K562 (cell line): ENCODE measurements around the gene SERF2. TPM values are rescaled to one million over a fixed set of nuclear protein-coding genes. Genes with fewer than 3 reads are reported as not detected.

ENCODE experiments used
- CHD4 ChIP-seq: fragments of 200-600 bp; sonication (generic); IDR thresholded peaks from 3 replicates; pipeline ENCODE4 v1.6.1; 2012; ENCODE audit warnings: low read depth, mild to moderate bottlenecking, mixed read lengths, low read length, inconsistent platforms; ENCODE audit not compliant: insufficient read depth, insufficient replicate concordance, poor library complexity, severe bottlenecking
- COPS2 ChIP-seq: fragments of 450-650 bp; conservative IDR thresholded peaks from 2 replicates; pipeline ENCODE4 v1.6.1; 2016; ENCODE audit warnings: mild to moderate bottlenecking, moderate library complexity
- EP400 ChIP-seq: fragments of 450-650 bp; IDR thresholded peaks from 2 replicates; pipeline ENCODE4 v1.6.1; 2017; ENCODE audit warnings: antibody characterized with exemption, mild to moderate bottlenecking, moderate library complexity
- LEF1 ChIP-seq: fragments of 450-650 bp; IDR thresholded peaks from 2 replicates; pipeline ENCODE4 v1.6.1; 2016; ENCODE audit warnings: mild to moderate bottlenecking
- MAFK ChIP-seq: IDR thresholded peaks from 2 replicates; pipeline ENCODE4 v1.6.1; 2011; ENCODE audit warnings: low read length, improper control_type of control experiment
- MCM3 ChIP-seq: fragments of 450-650 bp; IDR thresholded peaks from 2 replicates; pipeline ENCODE4 v1.6.1; 2016
- MEF2D ChIP-seq: conservative IDR thresholded peaks from 2 replicates; pipeline ENCODE4 v1.6.1; 2016; ENCODE audit warnings: low read depth, missing genetic modification characterization, missing compliant biosample characterization
- MTA1 ChIP-seq: fragments of 450-650 bp; IDR thresholded peaks from 2 replicates; pipeline ENCODE4 v1.6.1; 2017; ENCODE audit warnings: borderline replicate concordance
- NCOA1 ChIP-seq: fragments of 450-650 bp; IDR thresholded peaks from 2 replicates; pipeline ENCODE4 v1.6.1; 2016; ENCODE audit warnings: low read depth
- NCOA2 ChIP-seq, 2 experiments: fragments of 450-650 bp; IDR thresholded peaks; 2 replicates each; pipeline ENCODE4 v1.6.1; 2018; ENCODE audit warnings: mild to moderate bottlenecking in 2 of 2, moderate library complexity in 1 of 2; ENCODE audit not compliant: partially characterized antibody in 2 of 2
- NFIC ChIP-seq: fragments of 450-650 bp; IDR thresholded peaks from 2 replicates; pipeline ENCODE4 v1.6.1; 2017; ENCODE audit warnings: mild to moderate bottlenecking, inconsistent platforms
- POLR2AphosphoS5 ChIP-seq: IDR thresholded peaks from 2 replicates; pipeline ENCODE4 v1.6.1; 2011; ENCODE audit warnings: mild to moderate bottlenecking, low read depth, low read length, moderate library complexity; ENCODE audit not compliant: control insufficient read depth, insufficient read depth
- RCOR1 ChIP-seq, 2 experiments: IDR thresholded peaks; 2 replicates each; pipeline ENCODE4 v1.6.1; 2012; ENCODE audit warnings: low read depth in 2 of 2, low read length in 2 of 2, borderline replicate concordance in 1 of 2, improper control_type of control experiment in 1 of 2
- SP1 ChIP-seq: sonication (generic); formaldehyde crosslinking; IDR thresholded peaks from 2 replicates; pipeline ENCODE4 v1.8.1; 2022; ENCODE audit warnings: mild to moderate bottlenecking, missing genetic modification reagents
- SUPT5H ChIP-seq: fragments of 450-650 bp; IDR thresholded peaks from 2 replicates; pipeline ENCODE4 v1.6.1; 2016
- ZMIZ1 ChIP-seq, 2 experiments: fragments of 150-350 bp in 1 of 2; IDR thresholded peaks; 2 replicates each; pipeline ENCODE4 v1.6.1; 2012 to 2016; ENCODE audit warnings: low read depth in 2 of 2, low read length in 2 of 2, mild to moderate bottlenecking in 1 of 2, moderate library complexity in 1 of 2
- ZNF384 ChIP-seq: IDR thresholded peaks from 2 replicates; pipeline ENCODE4 v1.6.1; 2012; ENCODE audit warnings: low read depth, low read length, improper control_type of control experiment
- polyA plus RNA-seq, 8 experiments: library from polyadenylated mRNA; depleted of rRNA in 4 of 8; stranded (reverse) in 5 of 8; unstranded in 3 of 8; fragments of >200 nt; fragmentation: Nextera tagmentation in 2 of 8; fragmentation: Illumina TruSeq in 1 of 8; extraction: Ambion mirVana in 2 of 8; extraction: Trizol in 1 of 8; gene quantifications; 2 replicates each; pipeline versions ENCODE4 v1.2.1 to v1.2.3, GENCODE V29; 2011 to 2014; ENCODE audit warnings: inconsistent platforms in 1 of 8, missing spikeins in 1 of 8
- total RNA-seq, 7 experiments: library from RNA; depleted of rRNA in 6 of 7; stranded (reverse); fragments of >200 nt in 6 of 7; fragmentation: Illumina TruSeq in 2 of 7; extraction: Trizol in 2 of 7; gene quantifications; 2 replicates each; pipeline versions ENCODE4 v1.2.1 to v1.2.3, GENCODE V29; 2011 to 2021; ENCODE audit warnings: low replicate concordance in 1 of 7
- TF ChIP-seq, protein P1 (sequence below): IDR thresholded peaks from 2 replicates; pipeline ENCODE4 v1.6.1; 2012; ENCODE audit warnings: low read depth, low read length, improper control_type of control experiment, borderline replicate concordance
- TF ChIP-seq, protein P2 (sequence below): fragments of 450-650 bp; IDR thresholded peaks from 2 replicates; pipeline ENCODE4 v1.6.1; 2017; ENCODE audit warnings: antibody characterized with exemption, mild to moderate bottlenecking

SERF2 gene
- total and polyA plus RNA-seq, 9 of the 15 experiments (the other 6 are each of a cell fraction or from before 2014, with no cell fraction given) = 497 to 3,360 (median 867) TPM

DNA sequence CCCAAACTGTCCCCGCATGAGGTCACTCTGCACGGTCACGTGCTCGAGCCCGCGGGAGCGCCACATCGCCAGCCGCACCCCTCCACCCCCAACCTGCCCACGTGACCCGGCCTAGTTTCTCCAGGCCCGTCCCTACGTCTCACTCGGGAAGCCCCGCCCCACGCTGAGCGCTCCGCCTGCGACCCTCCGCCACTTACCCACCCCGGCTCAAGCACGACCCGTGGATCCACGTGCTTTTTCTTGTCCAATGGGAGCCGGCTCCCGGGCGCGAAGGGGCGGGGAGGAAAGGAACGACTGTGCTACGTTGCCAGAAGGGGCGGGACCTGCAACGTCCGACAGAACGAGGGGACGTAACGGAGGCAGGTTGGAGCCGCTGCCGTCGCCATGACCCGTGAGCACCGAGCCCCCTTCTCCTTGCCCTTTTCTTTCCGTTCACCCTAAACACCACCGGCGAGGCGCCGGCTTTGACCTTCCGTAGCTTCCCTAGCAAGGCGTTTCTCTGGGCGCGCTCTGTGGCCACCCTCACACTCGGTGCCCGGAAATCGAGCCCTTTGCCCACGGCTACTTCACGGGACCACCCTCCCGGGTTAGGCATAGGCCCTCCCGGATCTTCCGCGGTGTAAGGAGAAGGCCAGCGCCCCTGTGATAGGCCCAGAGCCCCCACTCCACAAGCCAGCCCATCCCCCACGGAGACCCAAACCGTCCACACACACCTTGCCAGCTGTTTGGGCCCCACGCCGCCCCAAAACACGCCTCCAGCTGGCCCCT, at the start of gene SERF2 (continued):
- TF ChIP-seq RCOR1 (IDR thresholded peaks at IDR 0.05; ENCODE audit: borderline replicate concordance in 1 of 2, low read depth in 2 of 2, low read length in 2 of 2) = peak in 1 of 2 experiments; percentile 48; a peak in 1 of 4 replicates
- no peak for TF ChIP-seq ZNF384
- TF ChIP-seq COPS2 = no peak
- TF ChIP-seq, protein P1, sequence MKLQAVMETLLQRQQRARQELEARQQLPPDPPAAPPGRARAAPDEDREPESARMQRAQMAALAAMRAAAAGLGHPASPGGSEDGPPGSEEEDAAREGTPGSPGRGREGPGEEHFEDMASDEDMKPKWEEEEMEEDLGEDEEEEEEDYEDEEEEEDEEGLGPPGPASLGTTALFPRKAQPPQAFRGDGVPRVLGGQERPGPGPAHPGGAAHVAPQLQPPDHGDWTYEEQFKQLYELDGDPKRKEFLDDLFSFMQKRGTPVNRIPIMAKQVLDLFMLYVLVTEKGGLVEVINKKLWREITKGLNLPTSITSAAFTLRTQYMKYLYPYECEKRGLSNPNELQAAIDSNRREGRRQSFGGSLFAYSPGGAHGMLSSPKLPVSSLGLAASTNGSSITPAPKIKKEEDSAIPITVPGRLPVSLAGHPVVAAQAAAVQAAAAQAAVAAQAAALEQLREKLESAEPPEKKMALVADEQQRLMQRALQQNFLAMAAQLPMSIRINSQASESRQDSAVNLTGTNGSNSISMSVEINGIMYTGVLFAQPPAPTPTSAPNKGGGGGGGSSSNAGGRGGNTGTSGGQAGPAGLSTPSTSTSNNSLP = no peak
- TF ChIP-seq MTA1 = no peak; the same call in 1 of the 2 replicates
- peak; percentile 83; the same call in 1 of the 2 replicates for TF ChIP-seq SP1 (CRISPR knock-in tag)
- TF ChIP-seq POLR2AphosphoS5 = peak; percentile 71
- TF ChIP-seq CHD4 = no peak
- TF ChIP-seq ZMIZ1 (IDR thresholded peaks at IDR 0.05; ENCODE audit: low read depth in 2 of 2, low read length in 2 of 2) = no peak
- no peak for TF ChIP-seq MAFK
- TF ChIP-seq MEF2D = no peak; the same call in 1 of the 2 replicates
- TF ChIP-seq SUPT5H = peak; percentile 98
- TF ChIP-seq LEF1 = peak; percentile 68; the same call in 1 of the 2 replicates
- no peak for TF ChIP-seq NCOA2 (IDR thresholded peaks at IDR 0.05; ENCODE audit: partially characterized antibody in 2 of 2)
- peak; percentile 96 for TF ChIP-seq EP400
- TF ChIP-seq NCOA1 = no peak
- TF ChIP-seq MCM3 = no peak
- peak; percentile 57 for TF ChIP-seq NFIC
- TF ChIP-seq, protein P2, sequence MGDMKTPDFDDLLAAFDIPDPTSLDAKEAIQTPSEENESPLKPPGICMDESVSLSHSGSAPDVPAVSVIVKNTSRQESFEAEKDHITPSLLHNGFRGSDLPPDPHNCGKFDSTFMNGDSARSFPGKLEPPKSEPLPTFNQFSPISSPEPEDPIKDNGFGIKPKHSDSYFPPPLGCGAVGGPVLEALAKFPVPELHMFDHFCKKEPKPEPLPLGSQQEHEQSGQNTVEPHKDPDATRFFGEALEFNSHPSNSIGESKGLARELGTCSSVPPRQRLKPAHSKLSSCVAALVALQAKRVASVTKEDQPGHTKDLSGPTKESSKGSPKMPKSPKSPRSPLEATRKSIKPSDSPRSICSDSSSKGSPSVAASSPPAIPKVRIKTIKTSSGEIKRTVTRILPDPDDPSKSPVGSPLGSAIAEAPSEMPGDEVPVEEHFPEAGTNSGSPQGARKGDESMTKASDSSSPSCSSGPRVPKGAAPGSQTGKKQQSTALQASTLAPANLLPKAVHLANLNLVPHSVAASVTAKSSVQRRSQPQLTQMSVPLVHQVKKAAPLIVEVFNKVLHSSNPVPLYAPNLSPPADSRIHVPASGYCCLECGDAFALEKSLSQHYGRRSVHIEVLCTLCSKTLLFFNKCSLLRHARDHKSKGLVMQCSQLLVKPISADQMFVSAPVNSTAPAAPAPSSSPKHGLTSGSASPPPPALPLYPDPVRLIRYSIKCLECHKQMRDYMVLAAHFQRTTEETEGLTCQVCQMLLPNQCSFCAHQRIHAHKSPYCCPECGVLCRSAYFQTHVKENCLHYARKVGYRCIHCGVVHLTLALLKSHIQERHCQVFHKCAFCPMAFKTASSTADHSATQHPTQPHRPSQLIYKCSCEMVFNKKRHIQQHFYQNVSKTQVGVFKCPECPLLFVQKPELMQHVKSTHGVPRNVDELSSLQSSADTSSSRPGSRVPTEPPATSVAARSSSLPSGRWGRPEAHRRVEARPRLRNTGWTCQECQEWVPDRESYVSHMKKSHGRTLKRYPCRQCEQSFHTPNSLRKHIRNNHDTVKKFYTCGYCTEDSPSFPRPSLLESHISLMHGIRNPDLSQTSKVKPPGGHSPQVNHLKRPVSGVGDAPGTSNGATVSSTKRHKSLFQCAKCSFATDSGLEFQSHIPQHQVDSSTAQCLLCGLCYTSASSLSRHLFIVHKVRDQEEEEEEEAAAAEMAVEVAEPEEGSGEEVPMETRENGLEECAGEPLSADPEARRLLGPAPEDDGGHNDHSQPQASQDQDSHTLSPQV = no peak
